ENCODE results near the gene CLCN3. TPM values are rescaled to one million over a fixed set of nuclear protein-coding genes. Genes with fewer than 3 reads are reported as not detected.

Gene CLCN3
- total RNA-seq, 2 experiments from 2014 or later, result 23.4 to 25.2 TPM

GRCh38 chr4:169604131-169604900 is 16.1 kb upstream of the CLCN3 start:
- ATAC-seq (peak; percentile 84), DNase-seq (peak; percentile 40)
- Mint-ChIP-seq H3K27me3 (ENCODE audit: low read depth) (no peaks in the 10 kb centered on the region), H3K27ac (no peak overlapping the region), H3K9me3 (ENCODE audit: insufficient read depth) (no peaks in the 10 kb centered on the region), H3K36me3 (ENCODE audit: low read depth) (peaks cover 24% of the 10 kb centered on the region), H3K4me3 (no peak overlapping the region), H3K4me1 (ENCODE audit: low read depth) (peaks cover 28% of the 10 kb centered on the region)
- POLR2A ChIA-PET, result interaction anchor here (1.3 kb wide), 1 partner anchor 55 kb away, joined by 3 read pairs; no protein-coding TSS in a partner anchor
- CTCF ChIA-PET, result interaction anchor here (1.0 to 1.6 kb wide), 3 partner anchors 8 to 15 kb away, joined by 3 to 7 read pairs (median 4); partner anchors contain the start of genes CLCN3 and NEK1

DNA sequence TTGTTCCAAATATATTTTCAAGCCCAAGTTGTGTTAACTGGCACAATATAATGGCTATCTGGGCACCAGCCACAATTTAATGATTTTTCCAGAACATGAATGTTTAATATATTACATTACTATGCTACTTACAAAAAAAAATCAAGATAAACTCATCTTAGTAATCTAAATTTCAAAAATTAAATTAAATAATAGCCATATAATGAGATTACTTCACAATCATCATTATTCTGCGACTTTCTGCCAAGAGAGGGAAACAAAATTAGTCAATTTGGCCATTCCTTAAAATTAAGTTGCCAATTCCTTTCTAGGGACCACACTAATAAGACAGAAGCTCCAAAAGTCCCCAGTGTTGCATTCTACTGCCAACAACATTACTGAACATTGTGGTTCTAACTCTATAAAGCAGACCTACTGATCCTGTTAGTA is 15.5 kb upstream of the CLCN3 start:
- H3K27ac Mint-ChIP-seq, result no peak overlapping the region
- no peaks in the 10 kb centered on the region for H3K9me3 Mint-ChIP-seq (ENCODE audit: insufficient read depth)
- DNase-seq, result no peak
- ChIA-PET CTCF (interaction anchor here (0.8 to 2.0 kb wide), 3 partner anchors 9 to 151 kb away, joined by 3 to 9 read pairs (median 3); no protein-coding TSS in a partner anchor), POLR2A (interaction anchor here (1.3 kb wide), 1 partner anchor 54 kb away, joined by 3 read pairs; no protein-coding TSS in a partner anchor)
- peaks cover 28% of the 10 kb centered on the region for H3K4me1 Mint-ChIP-seq (ENCODE audit: low read depth)
- no peak overlapping the region for H3K4me3 Mint-ChIP-seq
- peaks cover 24% of the 10 kb centered on the region for H3K36me3 Mint-ChIP-seq (ENCODE audit: low read depth)
- no peak for ATAC-seq
- no peaks in the 10 kb centered on the region for H3K27me3 Mint-ChIP-seq (ENCODE audit: low read depth)

DNA sequence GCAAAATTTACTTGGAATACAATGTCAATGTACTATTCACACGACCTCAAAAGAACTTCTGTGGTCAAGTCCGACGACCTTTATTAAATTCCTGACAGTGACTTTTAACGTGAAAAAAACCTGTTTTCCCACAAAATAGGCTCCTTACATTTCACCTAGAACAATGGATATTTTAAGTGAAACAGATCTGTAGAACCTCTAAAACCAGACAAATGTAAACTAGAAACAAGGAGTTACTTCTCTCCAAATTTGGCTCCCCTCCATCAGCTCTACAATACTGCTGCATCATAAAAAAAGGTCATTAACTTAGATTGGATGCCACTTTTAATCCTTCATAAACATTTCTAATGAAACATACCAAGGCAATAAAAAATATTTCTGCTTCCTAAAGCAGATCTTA is 9.2 kb upstream of the CLCN3 start:
- Mint-ChIP-seq H3K9me3 (ENCODE audit: insufficient read depth) (no peaks in the 10 kb centered on the region), H3K36me3 (ENCODE audit: low read depth) (peaks cover 14% of the 10 kb centered on the region), H3K27ac (peak overlapping the region; percentile 26), H3K4me1 (ENCODE audit: low read depth) (peaks cover 42% of the 10 kb centered on the region), H3K4me3 (peak overlapping the region; percentile 97), H3K27me3 (ENCODE audit: low read depth) (no peaks in the 10 kb centered on the region)
- ATAC-seq (no peak), DNase-seq (no peak)
- POLR2A ChIA-PET, result interaction anchor here (2.5 kb wide), 1 partner anchor 10 kb away, joined by 18 read pairs; the partner anchor contains the start of gene CLCN3
- CTCF ChIA-PET, result interaction anchor here (2.2 to 4.7 kb wide), 3 partner anchors 8 to 199 kb away, joined by 14 to 40 read pairs (median 25); partner anchors contain the start of gene CLCN3

DNA sequence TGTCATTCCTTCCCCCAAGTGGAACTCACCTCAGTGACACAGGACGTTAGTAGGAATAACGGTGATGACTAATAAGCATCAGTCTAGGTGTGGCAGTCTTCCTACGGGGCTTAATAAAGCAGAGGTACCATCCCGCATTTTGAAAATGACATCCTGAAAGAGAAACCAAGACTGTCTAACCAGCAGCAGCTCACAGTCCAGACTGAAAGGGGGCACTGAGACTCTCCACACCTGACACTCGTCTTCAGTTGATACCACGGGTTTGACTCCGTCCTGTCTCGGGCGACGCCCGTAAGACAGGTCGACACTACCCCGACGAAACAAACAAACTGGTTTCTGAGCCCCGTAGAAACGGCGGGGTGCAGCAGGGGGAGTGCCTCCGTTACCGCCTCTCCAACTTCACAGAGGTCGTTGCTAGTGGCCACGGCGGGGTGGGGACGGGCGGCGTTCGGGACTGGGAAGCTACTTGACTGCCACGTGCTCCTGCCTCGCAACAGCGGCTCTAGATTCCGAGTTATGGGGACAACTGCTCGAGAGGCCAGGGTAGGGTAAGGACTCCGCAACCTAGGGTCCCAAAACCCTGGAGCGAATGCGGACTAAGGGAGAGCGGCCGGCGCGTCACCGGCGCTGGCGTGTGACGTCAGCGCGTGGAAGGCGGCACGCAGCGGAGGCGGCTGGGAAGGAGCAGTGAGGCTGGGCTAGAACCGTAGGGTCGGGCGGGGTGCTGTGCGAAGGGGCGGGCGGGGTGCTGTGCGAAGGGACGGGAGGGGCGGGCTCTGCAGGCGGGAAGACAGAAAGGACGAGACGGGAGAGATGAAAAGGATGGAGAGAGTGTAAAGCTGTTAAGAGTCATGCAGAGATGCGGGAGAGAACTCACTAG is 8.1 kb upstream of the CLCN3 start, which contains the start of gene NEK1:
NEK1 (minus strand) TSS at position 593 of the 880 bp plus-strand sequence. CDS start 9,953 bp downstream, outside the sequence.
- POLR2A ChIA-PET, result interaction anchor here (0.6 to 2.5 kb wide), 5 partner anchors 9 to 1328 kb away, joined by 3 to 20 read pairs (median 5); partner anchors contain the start of genes CLCN3 and MFAP3L
- peak; percentile 92 for DNase-seq
- Mint-ChIP-seq H3K9me3 (ENCODE audit: insufficient read depth) (no peaks in the 10 kb centered on the region), H3K27me3 (ENCODE audit: low read depth) (no peaks in the 10 kb centered on the region), H3K27ac (peak within 1 kb of the TSS; percentile 99), H3K4me1 (ENCODE audit: low read depth) (peaks cover 43% of the 10 kb centered on the region), H3K36me3 (ENCODE audit: low read depth) (peaks cover 7% of the 10 kb centered on the region), H3K4me3 (peak within 1 kb of the TSS; percentile 97)
- CTCF ChIA-PET, result interaction anchor here (0.9 to 4.7 kb wide), 28 partner anchors 8 to 602 kb away, joined by 3 to 40 read pairs (median 5); partner anchors contain the start of gene CBR4
- ATAC-seq, result peak; percentile 93

- Mint-ChIP-seq H3K36me3 (ENCODE audit: low read depth) (peaks cover 3% of the 10 kb centered on the region), H3K27me3 (ENCODE audit: low read depth) (no peaks in the 10 kb centered on the region), H3K4me3 (peak overlapping the region; percentile 97), H3K4me1 (ENCODE audit: low read depth) (peaks cover 50% of the 10 kb centered on the region), H3K9me3 (ENCODE audit: insufficient read depth) (no peaks in the 10 kb centered on the region), H3K27ac (peak overlapping the region; percentile 99)
- ATAC-seq, result peak; percentile 31
- POLR2A ChIA-PET, result interaction anchor here (0.8 to 2.5 kb wide), 4 partner anchors 8 to 412 kb away, joined by 5 to 20 read pairs (median 12); partner anchors contain the start of genes CLCN3 and MFAP3L
- peak; percentile 81 for DNase-seq
- CTCF ChIA-PET, result interaction anchor here (0.6 to 4.7 kb wide), 41 partner anchors 8 to 603 kb away, joined by 3 to 40 read pairs (median 4); partner anchors contain the start of gene CBR4
Measured at GRCh38 chr4:169612871-169613859, 7.2 kb upstream of the CLCN3 start.

DNA sequence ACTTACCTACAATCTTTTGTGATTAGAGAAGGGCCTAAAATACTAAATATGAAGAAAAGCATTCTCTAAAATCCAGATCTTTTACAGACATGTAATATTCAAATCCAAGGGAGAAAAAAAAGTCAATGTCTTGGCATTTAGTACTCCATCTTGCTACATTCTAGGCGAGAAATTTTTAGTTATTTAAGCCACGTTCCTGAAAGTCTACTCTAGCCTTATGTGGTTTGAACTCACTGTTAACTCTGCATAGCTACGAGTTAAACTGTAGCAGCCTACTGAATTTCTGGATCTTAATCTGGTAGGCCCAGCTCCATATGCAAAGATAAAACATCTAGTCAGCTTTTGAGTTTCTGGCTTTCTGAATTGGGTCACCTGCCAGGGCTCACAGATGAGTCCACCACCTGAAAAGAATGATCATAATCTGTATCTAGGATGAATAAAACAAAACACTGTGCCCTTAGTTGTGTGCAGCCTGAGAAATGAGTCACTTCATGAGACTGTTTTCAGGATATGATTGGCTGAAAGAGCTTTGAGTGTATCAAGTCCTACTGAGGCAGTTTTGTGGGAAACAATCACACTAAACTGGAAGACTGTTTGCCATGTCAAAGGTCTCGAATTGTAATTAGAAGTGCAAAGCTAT is 4.8 kb upstream of the CLCN3 start:
- Mint-ChIP-seq H3K27ac (peak overlapping the region; percentile 2), H3K9me3 (ENCODE audit: insufficient read depth) (no peaks in the 10 kb centered on the region), H3K27me3 (ENCODE audit: low read depth) (no peaks in the 10 kb centered on the region), H3K36me3 (ENCODE audit: low read depth) (peaks cover 3% of the 10 kb centered on the region), H3K4me3 (no peak overlapping the region), H3K4me1 (ENCODE audit: low read depth) (peaks cover 52% of the 10 kb centered on the region)
- ATAC-seq, result no peak
- ChIA-PET CTCF (interaction anchor here (1.1 kb wide), 1 partner anchor 43 kb away, joined by 4 read pairs; no protein-coding TSS in a partner anchor), POLR2A (no interaction called here)
- no peak for DNase-seq

DNA sequence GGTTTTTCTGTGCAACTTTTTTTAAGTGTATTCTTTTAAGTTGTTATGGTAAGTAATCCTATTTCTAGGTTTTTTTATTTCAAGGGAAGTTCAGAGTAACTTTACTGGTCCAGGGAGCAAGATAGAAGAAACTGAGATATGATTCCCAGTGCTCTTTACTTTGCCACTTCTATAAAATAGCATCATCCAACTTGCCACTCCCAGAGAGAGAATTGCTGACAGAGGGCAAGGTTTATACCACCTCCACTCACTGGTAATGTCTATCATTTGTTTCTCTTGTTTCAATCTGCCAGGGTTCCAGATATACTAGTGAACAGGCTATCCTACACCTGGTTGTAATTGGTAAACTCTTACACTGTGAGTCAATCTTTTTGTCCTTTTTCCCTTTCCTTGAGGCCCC is 3.5 kb upstream of the CLCN3 start:
- Mint-ChIP-seq H3K27ac (peak overlapping the region; percentile 43), H3K4me3 (no peak overlapping the region), H3K27me3 (ENCODE audit: low read depth) (no peaks in the 10 kb centered on the region), H3K4me1 (ENCODE audit: low read depth) (peaks cover 48% of the 10 kb centered on the region), H3K36me3 (ENCODE audit: low read depth) (peaks cover 3% of the 10 kb centered on the region), H3K9me3 (ENCODE audit: insufficient read depth) (no peaks in the 10 kb centered on the region)
- no peak for DNase-seq
- ChIA-PET POLR2A (interaction anchor here (0.6 kb wide), 1 partner anchor 206 kb away, joined by 3 read pairs; no protein-coding TSS in a partner anchor), CTCF (interaction anchor here (0.9 kb wide), 1 partner anchor 42 kb away, joined by 4 read pairs; no protein-coding TSS in a partner anchor)
- no peak for ATAC-seq

DNA sequence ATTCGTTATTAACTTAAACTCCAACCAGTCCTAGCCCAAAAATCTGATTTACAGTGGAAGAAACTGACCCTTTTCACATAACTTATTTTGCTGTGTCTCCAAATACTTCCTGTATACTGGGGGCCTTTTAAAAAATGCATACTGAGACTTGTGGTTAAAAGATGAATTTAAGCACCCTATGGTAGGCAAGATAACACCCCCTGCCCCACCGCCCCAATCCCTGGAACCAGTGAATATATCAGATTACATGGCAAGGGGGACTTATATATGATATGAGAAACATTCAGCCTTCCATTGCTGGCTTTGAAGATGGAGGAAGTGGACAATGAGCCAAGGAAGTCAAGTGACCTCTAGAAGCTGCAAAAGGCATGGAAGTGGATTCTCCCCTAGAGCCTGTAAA is 3.1 kb upstream of the CLCN3 start:
- DNase-seq (no peak), ATAC-seq (no peak)
- Mint-ChIP-seq H3K4me1 (ENCODE audit: low read depth) (peaks cover 53% of the 10 kb centered on the region), H3K4me3 (no peak overlapping the region), H3K27ac (peak overlapping the region; percentile 43), H3K9me3 (ENCODE audit: insufficient read depth) (no peaks in the 10 kb centered on the region), H3K36me3 (ENCODE audit: low read depth) (peaks cover 3% of the 10 kb centered on the region), H3K27me3 (ENCODE audit: low read depth) (no peaks in the 10 kb centered on the region)
- ChIA-PET POLR2A (interaction anchor here (0.6 kb wide), 1 partner anchor 206 kb away, joined by 3 read pairs; no protein-coding TSS in a partner anchor), CTCF (interaction anchor here (0.9 kb wide), 1 partner anchor 42 kb away, joined by 4 read pairs; no protein-coding TSS in a partner anchor)

GRCh38 chr4:169618286-169618685 is 2.1 kb upstream of the CLCN3 start:
- no peaks in the 10 kb centered on the region for H3K27me3 Mint-ChIP-seq (ENCODE audit: low read depth)
- peak overlapping the region; percentile 99 for H3K27ac Mint-ChIP-seq
- H3K36me3 Mint-ChIP-seq (ENCODE audit: low read depth), result peaks cover 3% of the 10 kb centered on the region
- no peaks in the 10 kb centered on the region for H3K9me3 Mint-ChIP-seq (ENCODE audit: insufficient read depth)
- ATAC-seq, result no peak
- H3K4me3 Mint-ChIP-seq, result peak overlapping the region; percentile 96
- ChIA-PET POLR2A (no interaction called here), CTCF (interaction anchor here (1.3 to 3.0 kb wide), 3 partner anchors 8 to 14 kb away, joined by 7 to 14 read pairs (median 9); no protein-coding TSS in a partner anchor)
- peaks cover 52% of the 10 kb centered on the region for H3K4me1 Mint-ChIP-seq (ENCODE audit: low read depth)
- no peak for DNase-seq

DNA sequence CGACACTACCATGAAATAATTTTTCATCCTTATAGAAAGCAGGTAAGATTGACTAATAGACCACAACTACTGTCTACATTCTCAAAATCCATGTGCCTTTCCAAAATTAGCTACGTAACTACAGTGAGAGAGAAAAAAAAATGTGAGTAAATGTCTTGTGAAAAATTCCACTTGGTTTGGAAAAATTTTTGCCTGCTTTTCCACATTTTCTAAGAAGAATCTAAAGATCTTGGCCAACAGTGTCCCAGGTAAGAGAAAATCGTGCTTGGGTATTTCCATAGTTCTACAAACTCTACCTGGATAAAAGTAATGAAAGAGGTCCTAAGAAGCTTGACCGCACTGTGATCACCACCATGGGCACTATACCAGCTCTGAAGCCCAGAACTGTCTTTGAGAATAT is 1.4 kb upstream of the CLCN3 start:
- Mint-ChIP-seq H3K4me3 (peak overlapping the region; percentile 96), H3K36me3 (ENCODE audit: low read depth) (peaks cover 7% of the 10 kb centered on the region), H3K27ac (peak overlapping the region; percentile 99), H3K4me1 (ENCODE audit: low read depth) (peaks cover 54% of the 10 kb centered on the region), H3K9me3 (ENCODE audit: insufficient read depth) (no peaks in the 10 kb centered on the region), H3K27me3 (ENCODE audit: low read depth) (no peaks in the 10 kb centered on the region)
- ChIA-PET POLR2A (interaction anchor here (1.0 to 2.3 kb wide), 3 partner anchors 40 to 407 kb away, joined by 3 to 25 read pairs (median 4); partner anchors contain the start of gene MFAP3L), CTCF (interaction anchor here (0.7 to 3.0 kb wide), 9 partner anchors 8 to 142 kb away, joined by 3 to 14 read pairs (median 4); no protein-coding TSS in a partner anchor)
- no peak for DNase-seq
- no peak for ATAC-seq
